Right lung (tissue), 5 donors: Measurements from ENCODE around the gene ADD2. TPM values are rescaled to one million over a fixed set of nuclear protein-coding genes. Genes with fewer than 3 reads are reported as not detected.
A peak's percentile ranks its signal among the peaks of the same experiment; 100 is the strongest.
"Not testable (repeated sequence)": the region's sequence is repeated elsewhere in the genome, so short reads cannot be mapped to it uniquely, and the experiment has no call there.

Source experiments
- DNase-seq, 2 donors: peaks; one replicate each; pipeline ENCODE4 v3.0.0-alpha.2; 2013
- polyA plus RNA-seq, 5 donors: library from polyadenylated mRNA; unstranded; fragments of 120-200 nt; gene quantifications; one replicate each; pipeline versions ENCODE4 v1.2.1 to v1.2.3, GENCODE V29; 2013; ENCODE audit warnings: inconsistent platforms in 1 of 5, low replicate concordance in 1 of 5; ENCODE audit not compliant: insufficient read length in 5 of 5, insufficient read depth in 1 of 5

ADD2 gene
- polyA plus RNA-seq, 5 donors = 5.2 to 7.5 (median 6.4) TPM

DNA sequence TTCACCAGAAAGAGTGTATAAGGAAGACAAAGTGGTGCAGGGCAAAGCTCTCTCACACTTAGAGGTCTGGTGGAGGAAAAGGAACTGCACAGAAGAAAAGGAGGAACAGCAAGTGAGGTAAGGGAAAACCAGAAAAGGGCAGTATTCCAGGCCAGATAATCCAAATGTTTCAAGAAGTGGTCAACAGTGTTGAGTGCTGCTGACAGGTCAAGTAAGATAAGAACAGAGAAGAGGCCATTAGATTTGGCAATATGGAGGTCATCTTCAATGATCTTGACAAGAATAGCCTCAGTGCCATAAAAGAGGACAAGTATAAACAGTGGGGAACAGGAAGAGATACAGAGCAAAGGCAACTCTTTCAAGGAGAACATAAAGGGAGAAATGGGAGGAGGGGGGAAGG lies 15.0 kb downstream of the ADD2 start:
- DNase-seq = no peak

DNA sequence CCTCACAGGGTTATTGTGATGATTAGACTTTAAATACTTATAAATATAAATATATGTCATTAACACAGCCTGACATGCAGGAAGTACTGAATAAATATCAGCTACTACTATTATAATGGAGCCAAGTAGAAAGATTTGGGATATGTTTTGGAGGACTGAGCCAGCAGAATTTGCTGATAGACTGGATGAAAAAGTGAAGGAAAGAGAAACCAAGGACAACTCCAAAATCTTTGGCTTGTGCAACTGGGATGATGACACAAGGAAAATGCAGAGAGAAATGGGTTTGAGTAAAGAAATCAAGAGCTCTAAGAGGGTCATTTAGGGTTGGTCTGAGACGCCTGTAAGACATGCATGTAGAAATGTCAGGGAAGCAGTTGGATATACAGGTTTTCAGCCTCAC lies 15.6 kb downstream of the ADD2 start:
- DNase-seq = no peak

DNA sequence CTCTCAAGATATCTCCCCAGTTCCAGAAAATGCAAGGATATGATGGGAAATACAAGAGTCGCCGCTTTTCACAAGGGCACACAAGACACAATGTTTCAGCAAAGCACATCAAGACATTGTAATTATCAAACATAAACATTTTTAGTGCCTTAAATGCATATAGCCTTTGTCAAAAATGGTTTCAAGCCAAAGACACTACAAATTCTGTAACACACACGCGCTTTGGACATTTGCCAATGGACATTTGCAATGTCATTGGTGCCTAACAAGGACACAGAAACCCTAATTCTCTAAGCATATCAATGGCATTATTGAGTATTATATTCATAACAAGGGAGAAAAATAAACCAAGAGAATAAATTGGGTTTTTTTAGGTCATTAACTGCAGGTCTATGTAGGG lies 16.1 kb downstream of the ADD2 start:
- DNase-seq = peak in 1 of 2 donors; percentile 42

DNA sequence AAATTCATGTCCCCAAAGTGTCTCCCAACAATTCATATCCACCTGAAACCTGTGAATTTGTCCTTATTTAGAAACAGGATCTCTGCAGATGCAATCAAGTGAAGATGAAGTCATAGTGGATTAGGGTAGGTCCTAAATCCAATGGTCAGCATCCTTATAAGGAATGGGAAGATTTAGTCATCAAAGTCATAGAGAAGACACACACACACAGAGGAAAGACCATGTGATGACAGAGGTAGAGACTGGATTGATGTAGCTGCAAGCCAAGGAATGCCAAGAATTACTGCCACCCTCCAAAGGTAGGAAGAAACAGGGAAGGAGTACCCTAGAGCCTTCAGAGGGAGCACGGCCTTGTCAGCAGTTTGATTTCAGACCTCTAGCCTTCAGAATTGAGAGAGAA lies 17.7 kb downstream of the ADD2 start:
- DNase-seq = no peak

GRCh38 chr2:70748002-70748784 lies 19.8 kb downstream of the ADD2 start:
- DNase-seq = no peak

- DNase-seq = no peak
Observed at GRCh38 chr2:70747284-70747683, 20.7 kb downstream of the ADD2 start.

GRCh38 chr2:70746094-70746974 lies 21.7 kb downstream of the ADD2 start:
- no peak for DNase-seq

- DNase-seq = no peak
Observed at GRCh38 chr2:70745276-70745825, 22.6 kb downstream of the ADD2 start.

DNA sequence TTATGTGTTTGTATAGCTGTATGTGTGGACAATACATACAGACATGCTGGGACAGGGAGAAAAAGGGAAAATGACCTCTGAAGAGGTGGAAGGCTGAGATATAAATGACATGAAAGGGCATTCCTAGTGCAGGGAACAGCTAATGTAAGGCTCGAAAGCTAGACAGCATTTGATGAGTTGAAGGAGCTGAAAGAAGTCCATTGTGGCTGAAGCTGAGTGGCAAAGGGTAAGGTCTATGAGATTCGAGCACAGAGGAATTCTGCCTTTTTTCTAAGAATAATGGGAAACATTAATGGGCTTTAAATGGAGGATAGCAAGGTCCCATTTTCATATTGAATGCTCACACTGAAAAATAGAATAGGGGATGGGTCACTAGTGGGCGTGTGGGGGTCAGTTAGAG lies 23.6 kb downstream of the ADD2 start:
- no peak for DNase-seq

DNA sequence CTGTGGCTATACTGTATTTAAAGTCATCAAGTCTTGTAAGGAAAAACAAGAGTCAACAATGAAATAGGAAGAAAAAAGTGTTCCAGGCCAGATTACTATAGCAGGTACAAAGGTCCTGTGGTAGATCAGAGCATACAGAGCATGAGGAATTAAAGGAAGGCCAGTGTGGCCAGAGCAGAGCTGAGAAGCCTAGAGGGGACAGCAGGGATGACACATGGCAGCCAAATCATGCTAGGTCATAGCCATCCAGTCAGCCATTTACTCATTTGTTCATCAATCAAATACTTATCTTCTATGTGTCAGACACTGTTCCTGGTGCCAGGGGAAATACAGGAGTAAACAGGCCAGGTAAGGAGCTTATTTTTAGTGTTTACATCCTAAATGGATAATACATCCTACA lies 24.3 kb downstream of the ADD2 start:
- no peak for DNase-seq

- no peak for DNase-seq
Observed at GRCh38 chr2:70743068-70743467, 24.9 kb downstream of the ADD2 start.

DNA sequence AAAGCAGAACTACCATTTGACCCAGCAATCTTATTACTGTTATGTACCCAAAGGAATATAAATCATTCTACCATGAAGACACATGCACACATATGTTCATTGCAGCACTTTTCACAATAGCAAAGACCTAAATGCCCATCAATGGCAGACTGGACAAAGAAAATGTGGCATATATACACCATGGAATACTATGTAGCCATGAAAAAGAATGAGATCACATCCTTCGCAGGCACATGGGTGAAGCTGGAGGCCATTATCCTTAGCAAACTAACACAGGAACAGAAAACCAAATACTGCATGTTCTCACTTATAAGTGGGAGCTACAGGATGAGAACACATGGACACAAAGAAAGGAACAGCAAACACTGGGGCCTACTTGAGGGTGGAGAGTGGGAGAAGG lies 28.5 kb downstream of the ADD2 start:
- not testable (repeated sequence) for DNase-seq

- no peak for DNase-seq
Observed at GRCh38 chr2:70738159-70738558, 29.8 kb downstream of the ADD2 start.

DNA sequence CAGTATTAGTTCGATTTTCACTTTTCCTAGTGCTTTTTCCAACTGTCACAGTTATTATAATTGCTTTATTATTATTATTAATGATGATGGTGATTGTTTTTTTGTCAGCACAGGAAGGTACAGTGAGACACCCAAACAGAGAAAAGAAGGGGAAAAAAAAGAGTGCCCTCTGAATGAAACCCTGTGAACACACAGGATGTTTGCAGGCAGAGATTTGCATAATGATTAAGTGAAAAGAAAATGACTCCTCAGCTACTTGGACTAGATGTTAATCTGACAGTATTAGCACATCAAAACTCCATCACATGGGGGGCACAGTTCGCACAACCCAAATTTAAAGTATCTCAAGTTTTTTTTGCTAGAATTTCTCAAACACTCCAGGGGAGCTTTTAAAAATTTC lies 32.9 kb downstream of the ADD2 start:
- no peak for DNase-seq

DNA sequence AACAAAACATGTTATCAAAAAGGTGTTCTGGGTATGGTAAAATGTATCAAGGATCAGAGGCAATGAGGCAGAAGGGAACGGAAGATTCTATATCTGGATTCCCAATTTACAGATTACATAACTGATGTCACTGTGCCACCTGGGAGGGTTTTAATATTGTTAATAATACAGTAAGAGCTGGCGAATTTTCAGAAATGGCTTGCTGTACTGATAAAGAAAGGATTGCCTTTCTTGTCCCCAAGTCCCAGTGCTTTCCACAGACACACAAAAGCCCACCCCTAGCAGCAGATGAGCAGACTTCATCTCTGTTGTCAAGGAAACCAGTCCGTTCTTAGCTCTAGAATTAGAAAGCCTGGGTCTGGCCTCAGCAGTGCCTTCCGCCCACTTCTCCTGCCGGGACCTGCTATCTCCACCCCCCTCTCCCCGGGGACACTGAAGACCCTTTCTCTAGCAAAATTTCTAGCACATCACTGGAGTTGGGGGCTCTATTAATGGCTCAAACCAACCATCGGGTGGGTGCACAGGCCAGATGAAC lies 34.3 kb downstream of the ADD2 start:
- no peak for DNase-seq

- no peak for DNase-seq
Observed at GRCh38 chr2:70732766-70733645, 35.0 kb downstream of the ADD2 start.

DNA sequence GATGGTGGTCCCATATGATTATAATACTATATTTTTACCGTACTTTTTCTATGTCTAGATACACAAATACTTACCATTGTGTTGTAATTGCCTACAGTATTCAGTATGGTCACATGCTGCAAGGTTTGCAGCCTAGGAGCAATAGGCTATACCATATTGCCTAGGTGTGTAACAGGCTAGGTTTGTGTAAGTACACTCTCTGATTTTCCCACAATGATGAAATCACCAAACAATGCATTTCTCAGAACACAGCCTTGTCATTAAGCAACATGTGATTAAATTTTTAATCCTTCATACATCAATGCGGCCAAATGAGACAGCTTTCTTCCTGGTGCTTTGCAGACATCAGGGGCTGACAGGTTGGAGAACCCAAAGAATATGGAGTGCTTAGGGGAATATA lies 37.3 kb downstream of the ADD2 start:
- no peak for DNase-seq

- DNase-seq = no peak
Observed at GRCh38 chr2:70729647-70730046, 38.4 kb downstream of the ADD2 start.

- DNase-seq = no peak
Observed at GRCh38 chr2:70728128-70728527, 39.9 kb downstream of the ADD2 start.

GRCh38 chr2:70726947-70727725 lies 40.9 kb downstream of the ADD2 start:
- DNase-seq = no peak

GRCh38 chr2:70725505-70725904 lies 42.5 kb downstream of the ADD2 start:
- DNase-seq = no peak
